Measurements from ENCODE around the gene CASP1.
"Not testable (repeated sequence)": the region's sequence is repeated elsewhere in the genome, so short reads cannot be mapped to it uniquely, and the experiment has no call there.

CASP1 gene

GRCh38 chr11:105045676-105046296 lies 10.8 kb upstream of the CASP1 start:
- no peak for DNase-seq

DNA sequence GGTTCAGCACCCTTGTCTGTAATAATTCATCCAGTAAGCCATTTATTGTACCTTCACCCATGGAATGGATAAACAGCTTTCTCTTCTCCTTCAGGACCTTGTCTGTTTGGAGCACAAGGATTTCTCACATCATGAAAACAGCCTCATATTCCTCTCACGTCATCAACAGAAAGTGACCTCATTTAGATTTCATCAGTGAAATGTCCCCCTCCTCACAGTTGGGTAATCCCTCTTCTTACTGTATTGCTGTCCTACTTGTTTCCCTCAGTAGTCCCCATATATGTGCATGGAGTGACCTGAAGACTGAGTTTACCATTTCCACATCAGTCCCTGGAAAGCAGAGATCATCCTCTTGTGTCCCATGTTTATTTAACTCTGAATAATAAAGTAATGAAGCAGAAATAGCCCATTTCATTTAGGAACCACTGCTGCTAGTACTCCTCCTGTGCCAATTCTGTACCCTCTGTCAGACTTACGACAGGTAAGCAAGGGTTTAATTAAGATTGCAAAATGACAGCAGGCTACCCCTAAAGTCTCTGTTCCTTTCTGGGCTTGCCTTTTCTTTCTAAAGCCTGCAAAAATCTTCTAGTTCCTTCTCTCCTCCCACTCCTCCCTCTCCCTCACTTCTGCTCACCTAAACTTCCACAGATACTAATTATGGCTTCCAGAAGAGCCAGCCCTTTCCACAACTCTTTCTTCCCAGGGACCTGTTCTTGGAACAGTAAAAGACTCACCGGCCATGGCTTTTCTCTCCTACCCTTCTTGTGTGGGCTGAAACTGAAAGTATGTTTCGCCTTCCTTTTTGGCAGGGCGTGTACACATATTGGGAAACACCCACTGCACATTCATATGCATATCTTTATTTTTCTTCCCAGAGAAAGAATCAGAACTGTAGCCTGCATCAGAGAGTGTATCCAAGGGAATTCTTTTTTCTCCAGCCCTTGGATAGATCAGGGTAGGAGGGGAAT lies 9.9 kb upstream of the CASP1 start, which contains the start of gene CARD16:
TSS of gene CARD16 (minus strand) at position 779 of the 968 bp plus-strand sequence. CDS start at position 741, 38 bp downstream.
- DNase-seq, result peak; percentile 16 to 38

- no peak for DNase-seq
Measured at GRCh38 chr11:105042178-105042577, 7.2 kb upstream of the CASP1 start.

DNA sequence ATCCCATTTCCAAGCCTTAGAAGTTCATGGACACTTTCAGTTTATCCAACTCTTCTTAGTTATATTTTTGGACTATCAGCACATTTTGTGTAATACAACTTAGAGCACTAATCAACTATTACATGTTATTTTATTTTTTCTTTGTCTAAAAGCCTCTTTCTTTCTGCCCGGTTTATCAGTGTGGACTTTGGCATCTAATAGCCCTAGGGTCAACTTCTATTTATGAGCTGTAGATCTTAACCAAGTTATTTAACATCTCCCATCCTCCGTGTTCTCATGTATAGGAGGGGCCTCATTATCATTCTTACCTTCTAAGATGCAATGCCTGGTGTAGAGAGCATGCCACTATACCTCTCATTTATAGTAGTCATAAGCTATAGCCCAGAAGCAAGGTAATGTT lies 5.8 kb upstream of the CASP1 start:
- no peak for DNase-seq

DNA sequence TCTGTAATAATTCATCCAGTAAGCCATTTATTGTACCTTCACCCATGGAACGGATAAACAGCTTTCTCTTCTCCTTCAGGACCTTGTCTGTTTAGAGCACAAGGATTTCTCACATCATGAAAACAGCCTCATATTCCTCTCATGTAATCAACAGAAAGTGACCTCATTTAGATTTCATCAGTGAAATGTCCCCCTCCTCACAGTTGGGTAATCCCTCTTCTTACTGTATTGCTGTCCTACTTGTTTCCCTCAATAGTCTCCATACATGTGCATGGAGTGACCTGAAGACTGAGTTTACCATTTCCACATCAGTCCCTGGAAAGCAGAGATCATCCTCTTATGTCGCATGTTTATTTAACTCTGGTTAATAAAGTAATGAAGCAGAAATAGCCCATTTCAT lies 556 bp downstream of the CASP1 start:
- not testable (repeated sequence) for DNase-seq

GRCh38 chr11:105033781-105034180 lies 1.2 kb downstream of the CASP1 start:
- DNase-seq, result no peak

GRCh38 chr11:105033343-105033742 lies 1.6 kb downstream of the CASP1 start:
- no peak for DNase-seq

DNA sequence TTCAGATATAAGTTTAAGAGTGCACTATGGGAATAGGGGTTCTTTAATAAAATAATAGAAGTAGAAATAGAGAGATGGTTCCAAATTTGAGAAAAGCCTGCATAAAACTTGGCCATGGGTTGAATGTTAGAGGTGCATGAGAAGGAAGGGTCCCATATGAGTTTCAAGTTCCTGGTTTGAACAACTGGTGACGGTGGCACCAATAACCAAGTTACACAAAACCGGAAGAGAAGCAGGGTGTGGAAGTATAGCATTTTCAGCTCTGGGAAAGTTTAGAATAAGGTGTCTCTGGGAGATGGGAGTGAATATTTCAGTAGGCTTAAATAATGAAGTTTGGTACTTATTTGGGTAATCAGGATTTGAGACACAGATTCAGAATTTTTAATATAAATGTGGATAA lies 2.4 kb downstream of the CASP1 start:
- no peak for DNase-seq

- DNase-seq, result no peak
Measured at GRCh38 chr11:105027678-105028077, 7.3 kb downstream of the CASP1 start.

DNA sequence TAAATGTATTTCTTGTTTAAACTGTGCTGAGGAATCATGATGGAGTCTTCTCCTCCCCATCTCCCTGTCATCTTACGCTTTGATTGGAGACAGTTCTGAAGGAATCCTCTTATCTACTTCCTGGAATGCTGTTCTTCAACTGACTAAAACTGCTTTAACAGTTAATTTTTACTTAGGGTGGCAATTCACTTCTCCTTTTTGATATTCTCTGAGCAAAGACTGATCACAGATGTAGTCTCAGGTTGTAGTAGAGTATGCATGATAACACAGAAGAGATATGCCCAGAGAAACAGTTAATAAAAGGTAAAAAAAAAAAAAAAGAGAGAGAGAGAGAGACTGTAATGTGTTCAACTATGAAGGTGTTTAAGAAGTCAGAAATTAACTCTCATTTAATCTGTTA lies 10.6 kb downstream of the CASP1 start:
- no peak for DNase-seq

GRCh38 chr11:105023003-105023402 lies 11.9 kb downstream of the CASP1 start, which contains the start of gene CASP5:
Gene CASP5, minus strand, starts transcription at chr11:105023168. Its CDS starts 32 bp downstream, at chr11:105023136.
- no peak for DNase-seq

DNA sequence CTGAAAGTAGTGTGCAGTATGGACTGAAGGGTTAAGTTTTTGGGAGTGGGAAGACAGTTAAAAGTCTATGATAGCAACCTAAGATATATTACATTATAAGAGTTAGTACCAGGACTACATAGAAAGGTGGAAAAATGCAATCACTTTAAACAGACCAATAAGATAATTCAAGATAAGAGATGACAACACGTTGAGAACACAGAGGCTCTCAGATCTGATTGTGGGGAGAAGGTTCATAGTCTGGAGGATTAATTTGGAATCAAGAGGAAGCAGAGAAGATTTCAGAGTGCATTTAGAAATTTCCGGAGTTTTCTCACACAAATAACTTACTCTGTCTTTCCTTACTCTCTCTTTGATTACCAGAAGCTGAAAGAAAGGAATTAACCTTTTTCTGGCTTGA lies 12.4 kb downstream of the CASP1 start:
- no peak for DNase-seq

GRCh38 chr11:105007463-105007862 lies 27.5 kb downstream of the CASP1 start:
- no peak for DNase-seq

GRCh38 chr11:105005451-105005845 lies 29.5 kb downstream of the CASP1 start:
- DNase-seq, result no peak

- DNase-seq, result no peak
Measured at GRCh38 chr11:105004021-105004420, 30.9 kb downstream of the CASP1 start.

DNA sequence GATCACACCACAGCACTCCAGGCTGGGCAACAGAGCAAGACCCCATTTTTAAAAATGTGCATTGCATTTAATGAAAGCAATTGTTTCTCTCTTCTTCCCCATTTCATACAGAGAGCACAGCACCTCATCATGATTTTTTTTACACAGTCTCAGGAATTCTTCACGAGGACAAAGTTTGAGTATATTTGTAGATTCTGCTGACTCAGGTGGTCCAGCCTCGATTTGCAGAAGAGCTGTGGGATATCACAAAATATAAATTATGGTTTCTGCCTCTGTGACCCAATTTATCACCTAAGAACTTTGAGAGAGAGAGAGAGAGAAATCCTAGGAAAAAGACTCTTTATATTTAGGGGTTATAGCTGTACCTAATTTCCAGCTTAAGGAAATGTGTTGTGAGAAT lies 31.8 kb downstream of the CASP1 start:
- DNase-seq, result no peak

DNA sequence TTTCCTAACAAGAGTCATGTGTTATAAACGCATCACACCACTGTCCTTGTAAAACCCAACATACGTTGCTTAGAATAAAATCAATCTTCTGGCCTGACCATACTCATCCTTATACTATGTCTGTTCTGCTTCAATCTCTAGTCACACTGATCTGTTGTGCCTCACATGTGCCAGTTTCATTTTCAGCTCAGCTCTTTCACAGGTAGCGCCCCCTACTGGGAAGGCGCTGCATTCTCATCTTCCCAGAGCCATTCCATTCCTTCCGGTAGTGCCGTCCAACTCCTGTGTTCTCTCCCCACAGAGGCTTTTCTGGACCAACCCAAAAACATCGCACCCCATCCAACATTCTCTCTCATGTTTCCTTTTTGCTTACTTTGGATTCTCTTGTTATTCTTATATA lies 34.1 kb downstream of the CASP1 start:
- DNase-seq, result peak; percentile 62 to 64

DNA sequence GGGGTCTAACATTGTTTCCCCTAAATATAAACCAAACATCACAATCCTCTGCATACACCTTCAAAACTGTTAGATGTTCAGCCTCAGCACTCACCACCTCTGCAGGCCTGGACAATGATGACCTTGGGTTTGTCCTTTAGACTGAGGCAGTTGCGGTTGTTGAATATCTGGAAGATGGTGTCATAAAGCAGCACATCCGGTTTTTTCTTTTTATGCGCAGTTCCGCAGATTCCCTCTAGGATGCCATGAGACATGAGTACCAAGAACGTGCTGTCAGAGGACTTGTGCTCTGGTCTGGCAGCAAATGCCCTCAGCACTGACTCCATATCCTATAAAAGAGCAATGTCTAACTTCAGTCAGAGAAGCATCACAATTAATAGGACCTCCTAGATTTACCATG lies 34.8 kb downstream of the CASP1 start:
- peak in 1 of 2 donors; percentile 5 for DNase-seq

GRCh38 chr11:104999721-105000120 lies 35.2 kb downstream of the CASP1 start:
- no peak for DNase-seq

- DNase-seq, result no peak
Measured at GRCh38 chr11:104997288-104997687, 37.7 kb downstream of the CASP1 start.

- no peak for DNase-seq
Measured at GRCh38 chr11:104995001-104995408, 39.9 kb downstream of the CASP1 start.

- no peak for DNase-seq
Measured at GRCh38 chr11:104992781-104993180, 42.2 kb downstream of the CASP1 start.

DNA sequence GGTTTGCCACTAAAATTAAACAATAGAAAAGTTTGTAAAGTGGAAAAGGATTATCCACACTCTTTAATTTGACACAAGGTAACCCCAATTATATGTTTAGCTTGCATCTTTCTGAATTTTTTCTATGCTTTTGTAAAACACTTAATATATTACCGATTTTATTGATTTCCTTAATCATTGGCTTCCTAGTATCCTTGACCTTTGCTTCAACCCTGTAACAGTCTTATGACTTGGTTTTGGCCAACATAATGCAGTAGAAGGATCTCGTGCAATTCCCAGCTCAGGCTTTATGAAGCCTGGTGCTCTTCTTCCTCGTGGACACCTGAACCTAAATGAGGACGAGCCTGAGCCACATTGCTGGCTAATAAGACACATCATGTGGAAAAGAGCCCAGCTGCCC lies 43.0 kb downstream of the CASP1 start:
- no peak for DNase-seq

- no peak for DNase-seq
Measured at GRCh38 chr11:104984808-104985207, 50.1 kb downstream of the CASP1 start.

Data from stimulated activated CD4-positive, alpha-beta T cell treated with anti-CD3 and anti-CD28 coated beads, Interleukin-2, amount 100 ng/mL, for 24 hours (primary cell).